GM15510 (cell line): ENCODE measurements around the gene FAM118B.

Experiments used
- POLR2A ChIP-seq: IDR thresholded peaks from 3 replicates; pipeline ENCODE4 v1.6.1; 2011; ENCODE audit warnings: borderline replicate concordance; ENCODE audit not compliant: insufficient read length; ENCODE audit errors: extremely low read depth

FAM118B gene

DNA sequence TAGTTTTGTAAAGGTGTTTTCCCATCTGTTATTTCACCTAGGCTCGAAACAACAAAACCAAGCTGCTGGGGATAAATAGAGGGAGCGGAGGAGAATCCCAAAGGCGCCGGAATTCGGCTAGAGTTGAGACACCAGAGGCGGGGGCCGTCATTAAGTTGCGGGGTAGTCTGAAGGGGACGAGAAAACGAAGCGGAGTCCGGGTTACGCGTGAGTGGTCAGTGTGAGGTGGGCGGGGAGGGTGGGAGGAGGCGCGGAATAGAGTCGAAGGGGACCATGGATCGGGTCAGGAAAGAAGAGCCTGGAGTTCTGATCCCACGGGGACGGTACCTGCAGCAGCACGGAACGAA lies 56.8 kb downstream of the FAM118B start:
- TF ChIP-seq POLR2A = no peak

DNA sequence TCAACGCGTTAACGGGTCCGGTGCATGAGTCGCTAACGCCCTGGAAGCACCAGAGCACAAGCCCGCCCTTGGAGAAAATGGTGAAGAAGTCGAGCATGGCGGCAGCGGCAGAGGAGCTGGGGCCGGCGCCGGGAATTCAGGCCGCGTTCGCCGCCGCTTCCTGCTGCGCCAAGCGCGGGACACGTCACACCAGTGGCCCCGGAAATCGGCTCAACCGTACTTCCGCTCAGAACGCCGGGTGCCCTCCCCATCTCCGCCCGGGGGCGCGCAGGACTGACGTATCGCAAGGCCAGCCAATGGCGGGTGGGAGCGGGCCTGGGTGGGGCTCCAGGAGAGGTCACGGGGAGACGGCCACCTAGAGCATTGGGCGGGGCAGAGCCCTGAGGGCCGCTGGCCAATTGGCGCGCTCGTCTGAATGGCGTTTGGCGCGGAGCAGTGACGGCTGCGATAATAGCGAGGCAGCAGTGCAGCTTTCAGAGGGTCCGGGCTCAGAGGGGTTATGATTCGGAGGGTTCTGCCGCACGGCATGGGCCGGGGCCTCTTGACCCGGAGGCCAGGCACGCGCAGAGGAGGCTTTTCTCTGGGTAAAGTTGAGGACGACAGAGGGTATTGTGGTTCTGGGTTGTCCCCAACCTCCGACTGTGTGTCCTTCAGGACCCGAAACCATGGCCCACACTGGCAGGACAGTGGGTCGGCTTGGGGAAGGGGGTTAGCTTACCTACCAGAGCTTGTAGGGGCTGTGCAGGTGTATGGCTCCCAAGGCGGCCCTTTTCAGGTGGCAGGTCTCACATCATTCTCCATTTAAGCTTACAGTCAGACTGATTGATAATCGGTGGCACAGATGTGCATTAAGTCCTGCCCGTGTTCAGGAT lies 57.4 kb downstream of the FAM118B start, which contains the start of the genes FOXRED1 and SRPRA:
FOXRED1 (plus strand) TSS at position 447 of the 872 bp plus-strand sequence; CDS start at position 500, 53 bp downstream.
SRPRA (minus strand) TSS at position 188 of the 872 bp plus-strand sequence; CDS start at position 97, 91 bp downstream.
- TF ChIP-seq POLR2A = peak; percentile 85

DNA sequence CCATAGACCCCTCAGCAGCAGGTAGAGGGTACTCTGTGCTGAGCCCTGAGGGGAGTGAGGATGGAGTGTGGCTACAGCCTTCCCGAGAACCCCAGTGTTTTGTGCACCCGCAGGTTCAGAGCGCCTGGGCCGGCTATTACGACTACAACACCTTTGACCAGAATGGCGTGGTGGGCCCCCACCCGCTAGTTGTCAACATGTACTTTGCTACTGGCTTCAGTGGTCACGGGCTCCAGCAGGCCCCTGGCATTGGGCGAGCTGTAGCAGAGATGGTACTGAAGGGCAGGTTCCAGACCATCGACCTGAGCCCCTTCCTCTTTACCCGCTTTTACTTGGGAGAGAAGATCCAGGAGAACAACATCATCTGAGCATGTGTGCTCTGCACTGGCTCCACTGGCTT lies 65.7 kb downstream of the FAM118B start:
- TF ChIP-seq POLR2A = no peak

DNA sequence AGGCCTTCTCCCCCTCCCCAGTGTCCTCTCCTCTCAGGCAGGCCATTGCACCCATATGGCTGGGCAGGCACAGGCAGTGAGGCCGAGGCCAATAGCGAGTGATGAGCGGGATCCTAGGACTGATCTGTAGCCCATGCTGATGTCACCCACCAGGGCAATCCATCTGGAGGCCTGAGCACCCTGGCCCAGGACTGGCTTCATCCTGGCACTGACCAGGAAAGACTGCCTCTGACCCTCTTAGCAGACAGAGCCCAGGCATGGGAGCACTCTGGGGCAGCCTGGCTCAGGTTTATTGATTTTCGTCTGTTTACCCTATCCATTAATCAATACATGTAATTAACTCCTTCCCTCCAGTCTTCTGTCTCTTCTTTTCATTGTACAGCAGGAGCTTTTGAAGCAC lies 66.2 kb downstream of the FAM118B start:
- no peak for TF ChIP-seq POLR2A

DNA sequence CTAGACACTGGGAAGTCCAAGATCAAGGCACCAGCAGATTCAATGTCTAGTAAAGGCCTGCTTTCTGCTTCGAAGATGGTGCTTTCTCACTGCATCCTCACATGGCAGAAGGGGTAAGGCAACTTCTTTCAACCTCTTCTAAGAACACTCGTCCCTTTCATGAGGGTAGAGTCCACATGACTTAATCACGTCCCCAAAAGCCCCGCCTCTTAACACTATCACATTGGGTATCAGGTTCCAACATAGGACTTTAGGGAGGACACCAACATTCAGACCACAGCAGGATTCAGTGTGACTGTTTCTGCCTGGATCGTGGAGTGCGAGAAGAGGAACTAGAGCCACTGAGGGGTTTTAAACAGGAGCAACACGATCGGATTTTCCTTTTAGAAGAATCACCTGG lies 67.6 kb downstream of the FAM118B start:
- no peak for TF ChIP-seq POLR2A

DNA sequence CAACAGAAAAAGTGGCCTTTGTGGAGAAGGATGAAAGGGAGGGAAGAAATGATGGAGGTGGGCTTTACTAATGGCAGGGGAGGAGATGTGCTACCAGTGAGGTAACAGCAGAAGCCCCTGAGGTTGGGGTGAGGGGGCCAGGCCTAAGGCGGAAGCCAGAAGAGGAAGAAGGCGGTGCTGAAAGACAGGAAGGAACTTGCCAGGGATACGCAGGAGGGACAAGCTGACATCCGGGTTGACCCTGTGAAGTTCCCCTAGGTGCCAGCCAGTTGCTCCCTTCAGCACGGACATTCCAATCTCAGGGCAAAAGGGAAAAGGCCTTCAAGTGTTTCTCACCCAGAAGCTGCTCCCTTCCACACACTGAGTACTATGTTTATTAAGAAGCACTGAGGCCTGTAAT lies 69.0 kb downstream of the FAM118B start:
- TF ChIP-seq POLR2A = no peak

DNA sequence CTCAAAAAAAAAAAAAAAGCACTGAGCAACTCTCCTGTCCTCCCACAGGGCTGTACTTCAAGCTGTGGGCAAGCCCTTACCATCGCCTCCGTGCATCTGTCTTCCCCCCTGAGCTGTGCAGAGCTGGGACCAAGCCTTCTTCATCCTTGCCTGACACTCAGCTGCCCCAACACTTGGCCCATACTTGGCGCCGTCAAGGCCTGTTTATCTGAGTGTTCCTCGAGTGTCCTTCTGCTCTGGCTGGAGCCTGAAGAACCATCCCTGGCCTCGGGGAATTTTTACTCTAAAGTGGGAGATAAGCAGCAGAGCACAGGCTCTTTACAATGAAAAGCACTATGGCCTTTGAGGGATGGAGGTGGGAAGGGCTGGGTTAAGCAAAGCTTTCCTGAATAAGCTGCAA lies 69.7 kb downstream of the FAM118B start:
- TF ChIP-seq POLR2A = no peak

DNA sequence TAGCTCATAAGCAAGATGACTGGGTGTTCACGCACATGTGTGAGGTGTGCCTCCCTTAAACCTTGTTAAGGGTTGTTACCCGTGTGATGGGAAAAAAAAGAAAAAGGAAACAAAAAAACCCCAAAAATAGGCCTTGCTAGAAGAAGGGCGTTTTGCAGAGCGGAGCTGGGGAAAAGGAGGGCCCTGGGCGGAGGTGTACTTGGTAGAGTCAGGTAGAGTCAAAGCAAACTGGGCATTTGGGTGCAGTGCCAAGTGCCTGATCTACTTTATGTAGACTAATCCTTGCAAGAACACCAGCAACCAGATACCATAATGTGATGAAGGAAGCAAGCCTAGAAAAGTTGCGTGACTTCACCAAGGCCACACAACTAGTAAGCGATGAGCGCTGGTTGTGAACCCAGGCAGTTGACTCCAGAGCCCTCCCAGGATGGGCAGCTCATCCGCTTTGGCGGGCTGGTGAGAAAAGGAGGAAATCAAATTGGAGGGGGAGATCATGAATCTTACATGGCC lies 70.1 kb downstream of the FAM118B start:
- TF ChIP-seq POLR2A = no peak

DNA sequence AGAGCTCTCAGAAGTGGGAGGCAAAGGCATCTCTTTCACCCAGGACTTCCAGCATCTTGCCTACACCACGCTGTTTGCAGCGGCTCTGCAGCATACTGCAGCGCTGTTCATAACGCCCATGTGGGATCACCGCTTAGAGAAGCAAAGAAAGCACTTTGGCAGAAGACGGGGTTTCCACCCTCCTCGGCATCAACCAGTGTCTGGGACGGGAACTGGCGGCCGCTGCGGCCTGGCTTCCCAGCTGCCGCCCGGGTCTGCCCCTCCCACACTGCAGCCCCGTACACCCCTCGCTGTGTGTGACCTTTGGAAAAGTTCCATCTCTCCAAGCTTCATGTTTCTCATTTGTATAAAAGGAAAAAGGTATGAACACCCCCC lies 70.8 kb downstream of the FAM118B start:
- TF ChIP-seq POLR2A = no peak

DNA sequence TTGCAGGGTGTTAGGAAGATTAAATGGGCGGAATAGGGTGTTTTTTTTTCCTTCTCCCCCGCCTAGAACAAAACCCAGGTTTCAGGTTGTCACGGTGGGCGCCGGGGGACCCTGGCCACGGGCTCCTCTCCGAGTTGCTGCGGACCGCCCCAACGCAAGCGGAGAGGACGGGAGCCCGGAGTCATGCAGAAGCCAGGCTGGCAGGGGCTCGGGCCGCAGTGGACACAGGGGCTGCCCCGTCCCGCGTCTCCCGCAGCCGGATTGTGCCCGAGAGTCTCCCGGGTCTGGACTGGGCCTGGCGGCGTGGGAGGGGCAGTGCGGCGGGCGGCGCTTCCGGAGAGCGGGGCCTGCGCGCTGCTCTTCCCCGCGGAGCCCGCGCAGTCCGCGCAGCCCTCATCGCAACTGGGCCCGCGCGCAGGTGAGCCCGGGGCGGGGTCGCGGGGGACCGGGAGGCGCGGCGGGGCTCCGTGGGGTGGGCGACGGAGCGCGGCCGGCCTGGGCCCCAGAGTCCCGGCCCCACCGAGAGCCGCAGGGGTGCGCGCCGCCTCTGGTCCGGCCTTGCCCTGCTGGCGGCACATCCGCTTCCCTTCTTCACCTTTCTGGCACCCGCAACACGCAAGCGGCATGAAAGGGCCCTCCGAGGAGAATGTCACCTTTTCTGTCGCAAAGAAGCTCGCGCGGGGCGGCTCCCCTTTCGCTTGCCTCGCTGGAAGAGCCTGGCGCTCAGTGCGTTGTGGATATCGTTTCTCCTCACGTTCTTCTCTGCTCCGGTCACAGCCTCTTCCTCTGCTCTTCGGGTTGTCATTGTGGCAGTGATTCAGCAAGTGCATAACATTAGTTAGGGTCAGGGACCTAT lies 71.4 kb downstream of the FAM118B start, which contains the start of gene TIRAP:
TIRAP (plus strand) TSS at position 358 of the 856 bp plus-strand sequence. CDS start 7,802 bp downstream, outside the sequence.
- peak; percentile 78 for TF ChIP-seq POLR2A

DNA sequence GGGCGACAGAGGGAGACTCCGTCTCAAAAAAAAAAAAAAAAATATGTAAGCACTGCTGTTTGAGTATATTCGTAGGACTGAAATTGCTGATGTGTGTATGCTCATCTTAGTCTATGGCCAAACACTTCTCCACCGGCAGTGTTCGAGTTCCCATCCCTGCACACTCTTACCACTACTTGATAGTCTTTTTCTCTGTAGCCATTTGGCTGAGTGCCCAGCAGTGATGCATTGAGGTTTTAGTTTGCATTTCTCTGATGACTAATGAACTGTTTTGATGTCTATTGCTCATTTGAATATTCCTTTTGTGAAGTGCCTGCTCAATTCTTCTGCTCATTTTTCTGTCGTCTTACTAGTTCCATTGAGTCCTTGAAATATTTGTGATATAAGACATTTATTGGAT lies 73.2 kb downstream of the FAM118B start:
- no peak for TF ChIP-seq POLR2A

DNA sequence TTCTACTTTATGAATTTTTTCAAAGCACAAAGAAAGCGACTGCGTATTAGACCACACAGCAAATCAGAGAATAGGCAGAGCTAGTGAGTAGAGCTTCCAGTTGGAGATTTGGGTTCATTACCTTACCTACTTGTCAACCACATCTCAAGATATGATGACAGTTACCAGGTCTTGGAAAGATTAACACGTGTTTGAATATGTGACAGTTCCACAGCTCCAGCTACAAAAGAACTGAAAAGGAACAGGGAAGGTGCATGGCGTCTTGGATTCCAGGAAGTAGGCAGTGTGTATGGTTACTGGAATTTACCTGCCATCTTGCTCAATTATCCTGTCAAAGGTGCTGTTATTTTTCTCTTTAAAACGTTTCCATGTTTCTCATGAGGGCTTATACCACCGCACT lies 76.7 kb downstream of the FAM118B start:
- TF ChIP-seq POLR2A = no peak

DNA sequence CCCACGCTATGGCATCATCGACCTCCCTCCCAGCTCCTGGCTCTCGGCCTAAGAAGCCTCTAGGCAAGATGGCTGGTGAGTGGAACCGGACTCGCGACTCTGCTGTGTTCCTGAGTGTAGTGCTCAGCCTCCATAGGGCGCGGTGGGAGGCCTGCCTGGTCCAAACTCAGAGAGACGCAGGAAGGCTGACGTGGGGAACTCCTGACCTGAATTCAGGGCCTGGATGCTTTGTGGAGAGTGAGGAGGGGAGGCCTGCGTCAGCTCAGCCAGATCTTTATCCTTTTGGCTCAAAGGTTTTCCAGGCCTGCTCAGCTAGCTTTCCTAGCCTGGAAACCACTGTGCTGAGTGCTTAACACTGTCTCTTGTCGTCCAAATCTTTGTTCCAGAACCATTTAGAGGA lies 79.3 kb downstream of the FAM118B start:
- TF ChIP-seq POLR2A = no peak

DNA sequence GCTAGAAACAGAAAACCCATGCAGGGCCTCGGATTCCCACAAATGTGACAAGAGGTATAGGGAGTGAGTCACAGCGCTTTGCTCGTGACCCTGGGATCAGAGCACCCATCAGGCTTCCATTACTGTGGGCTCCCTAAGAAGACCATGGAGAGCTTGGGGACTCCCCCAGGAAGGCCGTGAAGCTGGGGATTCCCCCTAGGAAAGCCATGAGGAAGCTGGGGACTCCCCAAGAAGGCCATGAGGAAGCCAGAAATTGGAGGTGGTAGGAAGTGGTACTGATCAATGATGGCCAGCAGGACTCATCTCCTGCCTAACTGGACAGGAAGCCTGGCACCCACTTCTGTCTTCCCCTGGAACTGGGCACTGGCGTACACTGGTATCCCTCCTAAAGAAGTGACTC lies 82.1 kb downstream of the FAM118B start:
- TF ChIP-seq POLR2A = no peak

DNA sequence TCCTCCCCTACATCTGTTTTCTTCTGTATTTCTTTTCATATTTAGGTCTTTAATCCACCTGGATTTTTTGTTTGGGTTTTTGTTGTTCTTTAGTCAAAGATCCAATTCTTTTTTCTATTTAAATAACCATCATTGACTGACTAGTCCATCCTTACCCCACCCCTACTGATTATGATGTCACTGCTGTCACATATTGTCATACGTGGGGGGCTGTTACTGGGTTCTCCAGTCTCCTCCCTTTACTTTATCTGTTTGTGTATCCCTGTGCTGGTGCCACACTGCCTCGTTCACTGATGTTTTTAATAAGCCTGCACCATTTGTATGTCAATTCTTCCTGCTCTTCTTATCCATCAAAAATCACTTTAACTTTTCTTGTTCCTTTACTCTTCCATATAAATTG lies 85.4 kb downstream of the FAM118B start:
- TF ChIP-seq POLR2A = no peak
